NCI-H2227 treated with DMSO at 0.1 percent for 48 hours (cell line): Measurements from ENCODE around the gene TMSB4X.
"Not testable (repeated sequence)": the region's sequence is repeated elsewhere in the genome, so short reads cannot be mapped to it uniquely, and the experiment has no call there.

ENCODE experiments used
- DNase-seq: peaks from one replicate; lab custom pipeline; 2025; lab: John Stamatoyannopoulos, UW

The TMSB4X gene

GRCh38 chrX:12976819-12977732, 2.2 kb downstream of the TMSB4X start:
- DNase-seq: not testable (repeated sequence)

GRCh38 chrX:12977761-12978204, 2.9 kb downstream of the TMSB4X start:
- no peak for DNase-seq

GRCh38 chrX:12978205-12979025, 3.5 kb downstream of the TMSB4X start:
- DNase-seq: peak; percentile 63

- peak; percentile 63 for DNase-seq
These were observed 4.2 kb downstream of the TMSB4X start for GRCh38 chrX:12979026-12979607.

GRCh38 chrX:12979616-12980015, 4.7 kb downstream of the TMSB4X start:
- DNase-seq: no peak

GRCh38 chrX:12980039-12980438, 5.1 kb downstream of the TMSB4X start:
- not testable (repeated sequence) for DNase-seq

DNA sequence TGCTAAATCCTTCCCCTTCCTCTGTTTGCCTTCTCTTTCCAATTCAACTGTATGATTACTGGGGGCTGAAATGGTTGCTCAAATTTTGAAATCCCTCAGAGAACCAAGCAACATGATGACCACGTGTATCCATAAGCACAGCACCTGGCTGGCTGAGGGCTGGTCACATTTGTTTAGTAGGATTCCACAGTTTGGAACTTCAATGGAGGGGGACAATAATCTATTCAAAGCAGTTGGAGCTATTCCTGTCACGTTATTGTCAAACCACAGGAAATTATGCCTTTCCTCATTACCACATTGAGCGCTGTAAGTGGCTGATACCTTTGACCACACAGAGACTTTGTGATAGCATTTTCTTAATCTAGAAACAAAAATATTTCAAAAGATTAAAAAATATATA, 7.0 kb downstream of the TMSB4X start:
- no peak for DNase-seq

DNA sequence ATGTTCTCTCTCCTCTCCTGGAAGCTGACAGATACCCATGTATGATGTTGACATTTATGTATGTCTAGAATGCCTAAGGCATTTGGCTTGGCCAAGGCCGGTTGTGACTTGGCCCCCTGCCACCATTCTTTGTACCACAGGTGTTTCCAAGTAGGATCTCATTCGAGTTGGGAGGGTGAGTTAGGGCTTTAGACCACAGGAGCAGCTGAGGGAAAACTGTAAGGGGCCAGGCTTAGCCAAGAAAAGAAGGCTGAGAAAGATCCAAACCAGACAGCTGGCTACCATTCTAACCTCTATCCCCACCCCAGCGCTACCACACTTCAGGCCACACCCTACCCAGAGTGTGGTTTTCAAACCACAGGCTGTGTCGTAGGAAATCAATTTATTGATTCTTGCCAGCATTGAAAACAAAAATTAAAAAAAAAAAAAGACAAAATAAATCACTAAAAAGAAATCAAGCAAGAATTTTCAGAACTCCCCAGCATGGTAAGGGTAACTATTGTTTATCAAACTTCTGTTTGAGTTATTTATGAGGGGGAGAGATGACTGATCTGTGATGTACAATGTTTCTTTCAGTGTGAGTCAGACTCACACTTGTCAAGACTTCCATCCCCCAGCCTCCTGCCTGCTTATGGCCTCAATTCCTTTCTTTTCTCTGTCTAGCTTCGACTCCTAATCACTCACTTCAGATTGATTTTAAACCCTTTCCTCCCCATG, 9.9 kb downstream of the TMSB4X start:
- no peak for DNase-seq

DNA sequence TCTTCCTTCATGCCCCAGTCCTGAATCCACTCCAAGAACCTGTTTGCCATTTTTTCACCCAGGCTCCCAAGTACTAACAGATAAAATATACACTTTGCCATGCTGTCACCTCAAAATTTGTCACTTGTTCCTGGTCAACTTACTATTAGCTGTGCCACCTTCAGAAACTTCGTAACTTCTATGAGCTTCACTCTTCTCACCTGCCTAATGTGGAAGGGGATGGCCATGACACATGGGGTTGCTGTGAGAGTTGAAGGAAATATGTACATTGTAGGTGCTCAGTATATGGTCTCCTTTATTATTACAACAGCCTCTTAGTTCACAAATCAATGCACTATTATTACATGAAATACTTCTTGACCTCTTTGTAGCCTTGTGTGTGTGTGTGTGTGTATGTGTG, 10.4 kb downstream of the TMSB4X start:
- DNase-seq: no peak

DNA sequence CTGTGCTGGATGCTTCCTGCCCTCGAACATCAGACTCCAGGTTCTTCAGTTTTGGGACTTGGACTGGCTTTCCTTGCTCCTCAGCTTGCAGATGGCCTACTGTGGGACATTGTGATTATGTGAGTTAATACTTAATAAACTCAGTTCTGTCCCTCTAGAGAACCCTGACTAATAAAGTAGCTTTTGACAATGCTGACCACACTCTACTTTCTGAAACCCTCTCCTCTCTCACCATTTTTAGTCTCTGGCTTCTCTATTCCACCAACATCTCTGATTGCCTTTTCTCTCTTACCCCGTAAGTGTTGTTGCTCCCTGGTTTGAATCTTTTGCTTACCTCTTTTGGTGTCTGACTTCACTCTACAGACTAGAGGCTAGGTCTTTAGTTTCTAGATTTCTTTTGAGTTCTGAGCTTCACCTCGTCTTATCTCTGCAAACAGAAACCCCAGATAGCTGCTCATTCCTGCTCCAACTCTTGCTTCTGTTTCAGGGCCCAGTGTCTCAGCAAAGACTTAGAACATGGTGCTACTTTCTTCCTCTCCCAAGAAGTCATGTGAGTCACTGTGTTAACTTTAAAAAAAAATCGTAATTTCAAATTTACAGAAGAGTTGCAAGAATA, 11.4 kb downstream of the TMSB4X start:
- no peak for DNase-seq

GRCh38 chrX:12986886-12987285, 12.0 kb downstream of the TMSB4X start:
- no peak for DNase-seq

DNA sequence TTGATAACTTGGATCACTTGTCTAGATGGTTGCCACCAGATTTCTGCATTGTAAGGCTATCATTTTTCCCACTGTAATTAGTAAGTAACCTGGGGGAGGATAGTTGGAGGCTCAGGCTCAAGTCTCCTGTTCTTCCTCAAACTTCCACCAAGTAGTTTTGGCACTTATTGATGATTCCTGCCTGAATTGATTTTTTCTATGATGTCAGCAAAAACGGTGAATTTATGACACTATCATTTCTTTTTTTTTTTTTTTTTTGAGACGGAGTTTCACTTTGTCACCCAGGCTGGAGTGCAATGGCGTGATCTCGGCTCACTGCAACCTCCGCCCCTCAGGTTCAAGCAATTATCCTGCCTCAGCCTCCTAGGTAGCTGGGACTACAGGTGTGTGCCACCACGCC, 12.4 kb downstream of the TMSB4X start:
- DNase-seq: no peak

GRCh38 chrX:12987900-12988594, 13.1 kb downstream of the TMSB4X start:
- no peak for DNase-seq

GRCh38 chrX:12988797-12989196, 13.9 kb downstream of the TMSB4X start:
- no peak for DNase-seq

- no peak for DNase-seq
These were observed 14.6 kb downstream of the TMSB4X start for GRCh38 chrX:12989461-12989860.

- DNase-seq: no peak
These were observed 16.7 kb downstream of the TMSB4X start for GRCh38 chrX:12991575-12991974.

DNA sequence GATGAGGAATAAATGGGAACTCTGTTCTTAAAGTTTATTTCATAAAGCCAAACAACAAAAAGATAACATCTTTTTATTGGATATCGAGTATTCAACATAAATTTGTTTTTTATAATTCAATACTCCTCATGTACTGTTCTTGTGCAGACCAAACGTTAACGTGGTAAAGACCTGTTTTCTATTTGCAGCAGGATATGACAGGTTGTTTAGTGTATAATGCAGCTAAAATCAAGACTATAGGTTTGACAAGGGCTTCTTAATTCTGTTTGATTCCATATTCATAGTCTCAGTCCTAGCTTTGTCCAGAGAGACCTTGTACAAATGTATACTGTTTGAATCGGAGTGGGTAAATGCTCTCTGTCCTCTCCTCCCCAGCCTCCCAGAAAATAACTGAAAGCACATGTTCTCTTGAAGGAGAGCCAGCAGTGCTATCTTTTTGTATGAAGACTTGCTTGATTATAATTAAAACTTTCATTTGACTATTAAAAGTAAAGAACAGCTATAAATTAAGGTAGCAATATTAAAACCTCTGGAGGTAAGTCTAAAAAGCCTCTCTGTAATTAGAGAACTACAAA, 17.7 kb downstream of the TMSB4X start:
- no peak for DNase-seq

GRCh38 chrX:12993826-12994225, 18.9 kb downstream of the TMSB4X start:
- no peak for DNase-seq

GRCh38 chrX:12994321-12994720, 19.4 kb downstream of the TMSB4X start:
- no peak for DNase-seq

- no peak for DNase-seq
These were observed 22.1 kb downstream of the TMSB4X start for GRCh38 chrX:12996934-12997435.
